Measurements from ENCODE around the gene TUBGCP3.

Gene TUBGCP3

GRCh38 chr13:112481458-112481857 lies 106.5 kb downstream of the TUBGCP3 start:
- DNase-seq (ENCODE audit: low read depth, low spot score), result no peak

GRCh38 chr13:112479389-112479788 lies 108.6 kb downstream of the TUBGCP3 start:
- no peak for DNase-seq (ENCODE audit: low read depth, low spot score)

GRCh38 chr13:112477070-112477619 lies 110.8 kb downstream of the TUBGCP3 start:
- no peak for DNase-seq (ENCODE audit: low read depth, low spot score)

- no peak for DNase-seq (ENCODE audit: low read depth, low spot score)
Observed at GRCh38 chr13:112475889-112476288, 112.1 kb downstream of the TUBGCP3 start.

- no peak for DNase-seq (ENCODE audit: low read depth, low spot score)
Observed at GRCh38 chr13:112474869-112475268, 113.1 kb downstream of the TUBGCP3 start.

GRCh38 chr13:112473818-112474217 lies 114.1 kb downstream of the TUBGCP3 start:
- no peak for DNase-seq (ENCODE audit: low read depth, low spot score)

- no peak for DNase-seq (ENCODE audit: low read depth, low spot score)
Observed at GRCh38 chr13:112469071-112469745, 118.7 kb downstream of the TUBGCP3 start.

- DNase-seq (ENCODE audit: low read depth, low spot score), result no peak
Observed at GRCh38 chr13:112468069-112468468, 119.9 kb downstream of the TUBGCP3 start.

- DNase-seq (ENCODE audit: low read depth, low spot score), result no peak
Observed at GRCh38 chr13:112467236-112467635, 120.7 kb downstream of the TUBGCP3 start.

GRCh38 chr13:112466132-112467058 lies 121.6 kb downstream of the TUBGCP3 start:
- DNase-seq (ENCODE audit: low read depth, low spot score), result no peak

- no peak for DNase-seq (ENCODE audit: low read depth, low spot score)
Observed at GRCh38 chr13:112465251-112466131, 122.5 kb downstream of the TUBGCP3 start.

GRCh38 chr13:112464720-112465119 lies 123.2 kb downstream of the TUBGCP3 start:
- no peak for DNase-seq (ENCODE audit: low read depth, low spot score)

- no peak for DNase-seq (ENCODE audit: low read depth, low spot score)
Observed at GRCh38 chr13:112462408-112462807, 125.5 kb downstream of the TUBGCP3 start.

- DNase-seq (ENCODE audit: low read depth, low spot score), result no peak
Observed at GRCh38 chr13:112457485-112457884, 130.5 kb downstream of the TUBGCP3 start.

GRCh38 chr13:112457081-112457480 lies 130.9 kb downstream of the TUBGCP3 start:
- DNase-seq (ENCODE audit: low read depth, low spot score), result no peak

- DNase-seq (ENCODE audit: low read depth, low spot score), result no peak
Observed at GRCh38 chr13:112456138-112457056, 131.6 kb downstream of the TUBGCP3 start.

GRCh38 chr13:112455476-112456059 lies 132.4 kb downstream of the TUBGCP3 start:
- no peak for DNase-seq (ENCODE audit: low read depth, low spot score)

- no peak for DNase-seq (ENCODE audit: low read depth, low spot score)
Observed at GRCh38 chr13:112454648-112455334, 133.2 kb downstream of the TUBGCP3 start.

- DNase-seq (ENCODE audit: low read depth, low spot score), result no peak
Observed at GRCh38 chr13:112453874-112454647, 133.9 kb downstream of the TUBGCP3 start.

Data from activated naive CD8-positive, alpha-beta T cell treated with anti-CD3 and anti-CD28 coated beads, Interleukin-2, amount 50 U/mL, for 16 hours (primary cell).